ENCODE data around the gene ZNF385B.

- TF ChIP-seq CTCF (IDR thresholded peaks at IDR 0.05) = no peak
- TF ChIP-seq POLR2A (IDR thresholded peaks at IDR 0.05) = no peak
These were observed 432.3 kb downstream of the ZNF385B start for GRCh38 chr2:179429060-179429471.

Data from adrenal gland (tissue), 5 donors.